Measurements from ENCODE around the gene KCNJ9.

The KCNJ9 gene

GRCh38 chr1:160086456-160086892 is 5.1 kb downstream of the KCNJ9 start:
- H3K4me3 ChIP-seq (ENCODE audit: low read depth, low read length): no peak overlapping the region
- no peak for DNase-seq (ENCODE audit: low read depth, low spot score)
- in situ Hi-C loops (cut with HindIII; ENCODE audit: low sequenced_read_pairs): no loop called here
- no peak for TF ChIP-seq CTCF (IDR thresholded peaks at IDR 0.05; ENCODE audit: low read depth, low read length)

GRCh38 chr1:160087118-160087662 is 5.9 kb downstream of the KCNJ9 start:
- in situ Hi-C loops (cut with HindIII; ENCODE audit: low sequenced_read_pairs): no loop called here
- no peak for DNase-seq (ENCODE audit: low read depth, low spot score)
- H3K4me3 ChIP-seq (ENCODE audit: low read depth, low read length): no peak overlapping the region
- no peak for TF ChIP-seq CTCF (IDR thresholded peaks at IDR 0.05; ENCODE audit: low read depth, low read length)

- H3K4me3 ChIP-seq (ENCODE audit: low read depth, low read length): no peak overlapping the region
- TF ChIP-seq CTCF (IDR thresholded peaks at IDR 0.05; ENCODE audit: low read depth, low read length): no peak
- in situ Hi-C loops (cut with HindIII; ENCODE audit: low sequenced_read_pairs): no loop called here
- DNase-seq (ENCODE audit: low read depth, low spot score): no peak
These were observed 8.5 kb downstream of the KCNJ9 start for GRCh38 chr1:160089883-160090282.

- H3K4me3 ChIP-seq (ENCODE audit: low read depth, low read length): no peak overlapping the region
- no peak for TF ChIP-seq CTCF (IDR thresholded peaks at IDR 0.05; ENCODE audit: low read depth, low read length)
- in situ Hi-C loops (cut with HindIII; ENCODE audit: low sequenced_read_pairs): no loop called here
- no peak for DNase-seq (ENCODE audit: low read depth, low spot score)
These were observed 9.4 kb downstream of the KCNJ9 start for GRCh38 chr1:160090760-160091159.

GRCh38 chr1:160091666-160092223 is 10.4 kb downstream of the KCNJ9 start:
- H3K4me3 ChIP-seq (ENCODE audit: low read depth, low read length): no peak overlapping the region
- TF ChIP-seq CTCF (IDR thresholded peaks at IDR 0.05; ENCODE audit: low read depth, low read length): no peak
- no peak for DNase-seq (ENCODE audit: low read depth, low spot score)
- in situ Hi-C loops (cut with HindIII; ENCODE audit: low sequenced_read_pairs): no loop called here

GRCh38 chr1:160092366-160093068 is 11.2 kb downstream of the KCNJ9 start:
- DNase-seq (ENCODE audit: low read depth, low spot score): no peak
- no peak overlapping the region for H3K4me3 ChIP-seq (ENCODE audit: low read depth, low read length)
- no peak for TF ChIP-seq CTCF (IDR thresholded peaks at IDR 0.05; ENCODE audit: low read depth, low read length)
- in situ Hi-C loops (cut with HindIII; ENCODE audit: low sequenced_read_pairs): no loop called here
